HG02678 (cell line): ENCODE measurements around the gene ALDH3B2.
"Not testable (repeated sequence)": the region's sequence is repeated elsewhere in the genome, so short reads cannot be mapped to it uniquely, and the experiment has no call there.

ENCODE experiments used
- ATAC-seq: cut with Tn5 transposase; IDR thresholded peaks from one replicate; pipeline ENCODE4 v1.9.1; 2021; ENCODE audit warnings: mild to moderate bottlenecking, moderate library complexity; ENCODE audit not compliant: unreplicated experiment

ALDH3B2 gene

GRCh38 chr11:67662835-67663531 is 11.4 kb downstream of the ALDH3B2 start:
- no peak for ATAC-seq

- no peak for ATAC-seq
Measured at GRCh38 chr11:67662142-67662834, 12.1 kb downstream of the ALDH3B2 start.

- not testable (repeated sequence) for ATAC-seq
Measured at GRCh38 chr11:67660752-67661151, 13.7 kb downstream of the ALDH3B2 start.

- ATAC-seq, result not testable (repeated sequence)
Measured at GRCh38 chr11:67659651-67660165, 14.7 kb downstream of the ALDH3B2 start.

- no peak for ATAC-seq
Measured at GRCh38 chr11:67657300-67657699, 17.1 kb downstream of the ALDH3B2 start.

GRCh38 chr11:67656278-67656922 is 18.0 kb downstream of the ALDH3B2 start:
- no peak for ATAC-seq

GRCh38 chr11:67654225-67654624 is 20.2 kb downstream of the ALDH3B2 start:
- ATAC-seq, result no peak

- ATAC-seq, result no peak
Measured at GRCh38 chr11:67652965-67653845, 21.2 kb downstream of the ALDH3B2 start.

GRCh38 chr11:67651976-67652781 is 22.2 kb downstream of the ALDH3B2 start:
- ATAC-seq, result no peak

GRCh38 chr11:67649634-67650510 is 24.6 kb downstream of the ALDH3B2 start:
- ATAC-seq, result no peak

- ATAC-seq, result no peak
Measured at GRCh38 chr11:67648796-67649613, 25.4 kb downstream of the ALDH3B2 start.

- peak; percentile 66 for ATAC-seq
Measured at GRCh38 chr11:67648140-67648795, 26.2 kb downstream of the ALDH3B2 start.

GRCh38 chr11:67647471-67647870 is 27.0 kb downstream of the ALDH3B2 start:
- ATAC-seq, result no peak

- no peak for ATAC-seq
Measured at GRCh38 chr11:67646535-67647336, 27.7 kb downstream of the ALDH3B2 start.

- ATAC-seq, result no peak
Measured at GRCh38 chr11:67645521-67646461, 28.6 kb downstream of the ALDH3B2 start.
